Thoracic aorta (tissue), 2 donors: ENCODE measurements around the gene USP13. TPM values are rescaled to one million over a fixed set of nuclear protein-coding genes. Genes with fewer than 3 reads are reported as not detected.

Source experiments
- ATAC-seq: fragments of 150-250 bp; one replicate; pipeline ENCODE4 v1.8.0; 2017; ENCODE audit warnings: low read depth; ENCODE audit not compliant: insufficient number of reproducible peaks, low FRiP score
- DNase-seq: peaks from one replicate; pipeline ENCODE4 v3.0.0-alpha.2; 2020; ENCODE audit warnings: low spot score
- H3K27ac ChIP-seq, 2 donors: fragments of 200-600 bp; sonication (generic); 1 replicate in 1 of 2; 2 replicates in 1 of 2; pipeline ENCODE4 v1.5.1; 2016; ENCODE audit warnings: mild to moderate bottlenecking in 2 of 2, moderate library complexity in 2 of 2
- H3K27me3 ChIP-seq: fragments of 200-600 bp; sonication (generic); replicated peaks from 2 replicates; pipeline ENCODE4 v1.6.0; 2016; ENCODE audit warnings: mild to moderate bottlenecking; ENCODE audit not compliant: insufficient read depth
- H3K36me3 ChIP-seq: fragments of 200-600 bp; sonication (generic); one replicate; pipeline ENCODE4 v1.5.1; 2016
- H3K4me1 ChIP-seq, 2 donors: fragments of 200-600 bp; sonication (generic); 1 replicate in 1 of 2; 2 replicates in 1 of 2; pipeline versions ENCODE4 v1.5.1 to v1.6.0; 2016; ENCODE audit warnings: low read depth in 2 of 2, mild to moderate bottlenecking in 1 of 2; ENCODE audit not compliant: control insufficient read depth in 1 of 2
- H3K4me3 ChIP-seq: fragments of 200-600 bp; sonication (generic); 2 replicates; pipeline ENCODE4 v1.5.1; 2016; ENCODE audit warnings: mild to moderate bottlenecking
- H3K9me3 ChIP-seq: fragments of 200-600 bp; sonication (generic); 2 replicates; pipeline ENCODE4 v1.5.1; 2016
- CTCF ChIP-seq: fragments of 200-600 bp; sonication (generic); IDR thresholded peaks from one replicate; pipeline ENCODE4 v1.5.1; 2019; ENCODE audit warnings: antibody characterized with exemption
- total RNA-seq, 2 donors: library from RNA; depleted of rRNA; stranded (reverse); fragments of >200 nt; gene quantifications; one replicate each; pipeline versions ENCODE4 v1.1.0 to v1.2.3, GENCODE V29; 2016

The USP13 gene
- total RNA-seq, 2 donors from 2014 or later = 5.1 to 8.2 TPM

- no peak for TF ChIP-seq CTCF
- Histone ChIP-seq H3K4me3 (no peak overlapping the region), H3K27ac (no peak overlapping the region), H3K4me1 (no peaks in the 10 kb centered on the region), H3K36me3 (no peaks in the 10 kb centered on the region), H3K27me3 (no peaks in the 10 kb centered on the region), H3K9me3 (no peaks in the 10 kb centered on the region)
- no peak for DNase-seq
- ATAC-seq = no peak
Observed at GRCh38 chr3:179700716-179701115, 47.9 kb downstream of the USP13 start.

GRCh38 chr3:179701176-179701827 lies 48.5 kb downstream of the USP13 start:
- no peak for DNase-seq

GRCh38 chr3:179702271-179702947 lies 49.6 kb downstream of the USP13 start:
- DNase-seq (no peak), ATAC-seq (no peak)
- H3K4me1 ChIP-seq = no peaks in the 10 kb centered on the region
- no peaks in the 10 kb centered on the region for H3K36me3 ChIP-seq
- TF ChIP-seq CTCF = no peak
- H3K27me3 ChIP-seq = no peaks in the 10 kb centered on the region
- no peak overlapping the region for H3K27ac ChIP-seq
- no peaks in the 10 kb centered on the region for H3K9me3 ChIP-seq
- no peak overlapping the region for H3K4me3 ChIP-seq

More at GRCh38 chr3:179701176-179701827, 48.5 kb downstream of the USP13 start:
- H3K4me3 ChIP-seq = no peak overlapping the region
- no peaks in the 10 kb centered on the region for H3K9me3 ChIP-seq
- no peak overlapping the region for H3K27ac ChIP-seq
- ATAC-seq = no peak
- no peaks in the 10 kb centered on the region for H3K36me3 ChIP-seq
- H3K27me3 ChIP-seq = no peaks in the 10 kb centered on the region
- no peak for TF ChIP-seq CTCF
- no peaks in the 10 kb centered on the region for H3K4me1 ChIP-seq

- Histone ChIP-seq H3K4me1 (no peaks in the 10 kb centered on the region), H3K36me3 (no peaks in the 10 kb centered on the region), H3K4me3 (no peak overlapping the region), H3K9me3 (no peaks in the 10 kb centered on the region), H3K27ac (no peak overlapping the region), H3K27me3 (no peaks in the 10 kb centered on the region)
- ATAC-seq (no peak), DNase-seq (no peak)
- TF ChIP-seq CTCF = no peak
Observed at GRCh38 chr3:179703816-179704215, 51.0 kb downstream of the USP13 start.

GRCh38 chr3:179706233-179706632 lies 53.4 kb downstream of the USP13 start:
- ATAC-seq (no peak), DNase-seq (no peak)
- TF ChIP-seq CTCF = no peak
- no peaks in the 10 kb centered on the region for H3K9me3 ChIP-seq
- no peaks in the 10 kb centered on the region for H3K36me3 ChIP-seq
- H3K27me3 ChIP-seq = no peaks in the 10 kb centered on the region
- H3K4me3 ChIP-seq = no peak overlapping the region
- no peaks in the 10 kb centered on the region for H3K4me1 ChIP-seq
- no peak overlapping the region for H3K27ac ChIP-seq
